ENCODE data around the gene CD69.

DNA sequence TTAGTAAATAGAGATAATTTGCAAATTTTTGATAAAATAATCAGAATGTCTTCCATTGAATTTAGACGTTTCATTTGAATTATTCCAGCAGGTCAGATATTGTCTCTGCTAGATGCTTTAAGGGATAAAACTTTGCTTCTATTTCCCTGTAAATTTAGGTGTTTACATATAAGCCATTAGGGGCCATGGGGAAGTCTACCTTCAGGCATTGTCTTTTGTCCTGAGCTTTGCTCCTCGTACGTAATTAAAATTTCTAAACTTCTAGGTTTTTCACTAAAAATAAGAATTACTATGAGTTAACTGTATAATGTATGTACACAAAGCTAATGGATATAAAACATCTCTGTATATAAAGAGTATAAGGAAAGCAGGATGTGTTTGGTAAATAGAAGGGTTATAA is 24.1 kb upstream of the CD69 start:
- TF ChIP-seq POLR2AphosphoS5 (IDR thresholded peaks at IDR 0.05; ENCODE audit: low read depth, low read length), result no peak
- TF ChIP-seq TAF1 (IDR thresholded peaks at IDR 0.05; ENCODE audit: borderline replicate concordance, insufficient read depth, low read length), result no peak
- no peak for TF ChIP-seq REST (IDR thresholded peaks at IDR 0.05; ENCODE audit: insufficient read depth in 1 of 2, low read depth in 2 of 2, low read length in 2 of 2)
- no peak for TF ChIP-seq FOXP2 (optimal IDR thresholded peaks at IDR 0.05; ENCODE audit: borderline replicate concordance, extremely low read depth, extremely low read length, insufficient read depth)
